Aorta (tissue), 5 donors: ENCODE data around the gene HOXD1. TPM values are rescaled to one million over a fixed set of nuclear protein-coding genes. Genes with fewer than 3 reads are reported as not detected.

Experiments
- ATAC-seq: fragments of 200-7000 bp; cut with Tn5 transposase; one replicate; pipeline ENCODE4 v1.9.1; 2022; ENCODE audit warnings: moderate library complexity; ENCODE audit not compliant: low FRiP score
- DNase-seq, 2 donors: peaks; one replicate each; pipeline ENCODE4 v3.0.0-alpha.2; 2020
- H3K27ac ChIP-seq, 2 donors: one replicate each; pipeline ENCODE4 v1.5.1; 2013; ENCODE audit warnings: low read length in 2 of 2, mild to moderate bottlenecking in 2 of 2, moderate library complexity in 2 of 2, control low read depth in 1 of 2, inconsistent platforms in 1 of 2, low read depth in 1 of 2
- H3K27me3 ChIP-seq, 2 donors: one replicate each; pipeline ENCODE4 v1.6.1; 2013; ENCODE audit warnings: control low read depth in 1 of 2, low read length in 1 of 2, mild to moderate bottlenecking in 1 of 2, moderate library complexity in 1 of 2; ENCODE audit not compliant: insufficient read depth in 2 of 2, control insufficient read depth in 1 of 2
- H3K36me3 ChIP-seq, 2 donors: one replicate each; pipeline ENCODE4 v1.6.1; 2013; ENCODE audit warnings: control low read depth in 1 of 2, low read length in 1 of 2, mild to moderate bottlenecking in 1 of 2; ENCODE audit not compliant: insufficient read depth in 2 of 2, control insufficient read depth in 1 of 2
- H3K4me1 ChIP-seq, 2 donors: one replicate each; pipeline ENCODE4 v1.6.1; 2013; ENCODE audit warnings: low read length in 2 of 2, control low read depth in 1 of 2, mild to moderate bottlenecking in 1 of 2, moderate library complexity in 1 of 2; ENCODE audit not compliant: insufficient read depth in 2 of 2, control insufficient read depth in 1 of 2
- H3K4me3 ChIP-seq, 2 donors: one replicate each; pipeline ENCODE4 v1.5.1; 2013; ENCODE audit warnings: low read length in 2 of 2, control low read depth in 1 of 2, mild to moderate bottlenecking in 1 of 2
- H3K9me3 ChIP-seq: one replicate; pipeline ENCODE4 v1.6.1; 2013; ENCODE audit warnings: mild to moderate bottlenecking, low read length; ENCODE audit not compliant: control insufficient read depth
- WGBS, 2 donors: extraction: QIAGEN DNeasy Blood & Tissue Kit; methylation state at CpG; one replicate each; pipeline ENCODE4 v1.1.7; 2013; 5-methylcytosine and 5-hydroxymethylcytosine counted together
- intact Hi-C, 2 donors: fragments of 100-400 bp; cut with DNase I; formaldehyde crosslinking; loops; one replicate each; pipeline versions ENCODE4 v1.14.2 to v1.15.0; 2022
- polyA plus RNA-seq, 2 donors: library from polyadenylated mRNA; stranded (reverse); fragments of 200-250 nt; gene quantifications; one replicate each; pipeline ENCODE4 v1.2.3, GENCODE V29; 2013
- total RNA-seq, 2 donors: library from RNA; stranded (reverse); fragmentation: NEBNext Ultra II Directional; extraction: Animal tissue kit (Norgen Biotek cat#: 25700); gene quantifications; one replicate each; pipeline ENCODE4 v1.2.1, GENCODE V29; 2021
- donor health status: healthy with polysubstance abuse.
- donor health status: Bipolar disorder and iron deficiency.
- donor health status: DM: no; HTN: no; CAD: no.
- donor health status: DM: no; HTN: no; CAD: no.
- donor health status: DM: yes; HTN: yes; CAD: no.

HOXD1 gene
- total and polyA plus RNA-seq, 4 donors = 0.31 to 2.2 (median 1.1) TPM

DNA sequence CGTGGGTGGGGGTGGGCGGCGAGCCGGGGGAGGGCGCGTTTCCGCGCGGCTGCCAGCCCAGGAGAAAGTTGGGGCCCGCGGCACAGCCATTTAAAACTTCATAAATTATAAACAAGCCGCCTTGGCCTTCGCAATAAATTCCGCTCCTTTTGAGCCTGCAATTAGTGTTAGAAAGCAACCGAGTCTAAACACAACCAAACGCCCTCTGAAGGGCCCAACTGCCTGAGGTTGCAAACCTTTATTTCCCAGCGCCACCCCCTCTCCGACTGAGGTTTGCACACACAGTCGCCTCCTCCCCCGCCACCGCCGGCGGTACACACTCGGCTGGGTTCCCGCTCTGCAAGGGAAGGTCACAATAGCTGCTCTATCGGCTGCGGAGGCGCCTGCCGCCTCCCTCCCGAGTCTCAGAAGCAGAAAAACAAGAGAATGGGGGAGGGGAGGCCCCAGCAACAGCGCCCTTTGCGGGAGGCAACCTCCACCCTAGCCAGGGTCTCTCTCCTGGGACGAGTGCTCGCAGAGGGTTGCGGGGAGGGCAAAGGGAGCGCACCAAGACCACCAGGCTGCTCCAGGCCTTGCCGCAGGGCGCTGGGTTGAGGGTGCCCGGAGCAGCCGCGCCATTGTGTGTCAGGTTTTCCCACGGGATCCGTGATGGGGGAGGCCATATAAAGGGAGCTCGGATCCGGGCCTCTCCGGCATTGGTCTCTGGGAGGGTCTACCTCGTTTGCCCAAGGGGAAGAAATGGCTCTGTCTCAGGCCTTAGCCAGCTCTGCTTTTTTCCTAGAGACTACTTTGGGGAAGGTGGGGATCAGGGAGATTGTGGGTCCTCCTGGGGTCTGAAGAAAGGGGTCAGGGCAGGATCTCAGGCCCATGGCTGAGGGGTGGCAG is 13.4 kb upstream of the HOXD1 start:
- no peak for ATAC-seq
- no peaks in the 10 kb centered on the region for H3K36me3 ChIP-seq
- DNase-seq = no peak
- intact Hi-C loops = no loop called here
- no peaks in the 10 kb centered on the region for H3K27me3 ChIP-seq
- no peaks in the 10 kb centered on the region for H3K4me1 ChIP-seq
- WGBS, 2 donors = 46 to 55% methylated on average over 47 of the region's 47 CpGs
- H3K9me3 ChIP-seq = no peaks in the 10 kb centered on the region
- H3K27ac ChIP-seq = no peak overlapping the region
- no peak overlapping the region for H3K4me3 ChIP-seq

- intact Hi-C loops = no loop called here
- Histone ChIP-seq H3K27ac (no peak overlapping the region), H3K4me3 (no peak overlapping the region), H3K9me3 (no peaks in the 10 kb centered on the region), H3K4me1 (no peaks in the 10 kb centered on the region), H3K27me3 (no peaks in the 10 kb centered on the region), H3K36me3 (no peaks in the 10 kb centered on the region)
- DNase-seq (no peak), ATAC-seq (no peak)
- WGBS, 2 donors = 89 to 93% methylated on average over 7 of the region's 7 CpGs
Observed at GRCh38 chr2:176175709-176176607, 12.5 kb upstream of the HOXD1 start.

DNA sequence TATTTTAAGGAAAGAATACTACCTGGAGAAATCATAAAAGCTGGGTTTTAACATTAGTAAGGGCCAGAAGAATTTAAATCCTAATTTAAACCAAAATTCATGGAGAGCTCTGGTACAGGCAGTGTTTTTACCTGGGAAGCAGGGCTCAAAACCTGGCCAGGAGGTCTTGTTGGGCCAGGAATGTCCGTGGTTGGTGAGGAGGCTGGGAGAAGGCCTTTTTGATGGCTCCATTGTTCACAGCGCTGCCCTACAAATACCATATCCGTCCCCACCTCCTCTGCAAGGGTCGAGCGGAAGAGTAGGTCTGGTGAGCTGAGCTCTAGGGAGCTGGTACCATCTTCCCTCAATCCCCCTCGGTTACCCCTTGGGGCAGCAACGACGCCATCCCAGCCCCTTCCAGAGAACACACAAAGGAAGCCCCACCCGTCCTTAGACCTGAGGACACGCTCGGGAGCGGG is 10.9 kb upstream of the HOXD1 start:
- ATAC-seq (peak; percentile 11), DNase-seq (no peak)
- H3K4me3 ChIP-seq = no peak overlapping the region
- intact Hi-C loops = no loop called here
- H3K36me3 ChIP-seq = no peaks in the 10 kb centered on the region
- H3K27ac ChIP-seq = no peak overlapping the region
- H3K9me3 ChIP-seq = no peaks in the 10 kb centered on the region
- H3K4me1 ChIP-seq = no peaks in the 10 kb centered on the region
- H3K27me3 ChIP-seq = no peaks in the 10 kb centered on the region
- 38 to 44% methylated on average over 12 of the region's 12 CpGs for WGBS, 2 donors

GRCh38 chr2:176178038-176178756 is 10.3 kb upstream of the HOXD1 start:
- no peak overlapping the region for H3K27ac ChIP-seq
- no peak for DNase-seq
- intact Hi-C loops = no loop called here
- WGBS, 2 donors = 2 to 4% methylated on average over 65 to 68 of the region's 68 CpGs
- H3K4me3 ChIP-seq = no peak overlapping the region
- no peaks in the 10 kb centered on the region for H3K4me1 ChIP-seq
- peak; percentile 56 for ATAC-seq
- H3K9me3 ChIP-seq = no peaks in the 10 kb centered on the region
- H3K27me3 ChIP-seq = no peaks in the 10 kb centered on the region
- H3K36me3 ChIP-seq = no peaks in the 10 kb centered on the region

- H3K4me3 ChIP-seq = no peak overlapping the region
- H3K9me3 ChIP-seq = no peaks in the 10 kb centered on the region
- H3K27me3 ChIP-seq = no peaks in the 10 kb centered on the region
- no peaks in the 10 kb centered on the region for H3K4me1 ChIP-seq
- intact Hi-C loops = no loop called here
- H3K36me3 ChIP-seq = no peaks in the 10 kb centered on the region
- WGBS, 2 donors = 37% methylated on average over 7 of the region's 7 CpGs
- DNase-seq = no peak
- H3K27ac ChIP-seq = no peak overlapping the region
- no peak for ATAC-seq
Observed at GRCh38 chr2:176178757-176179295, 9.6 kb upstream of the HOXD1 start.

GRCh38 chr2:176181551-176181950 is 6.9 kb upstream of the HOXD1 start:
- Histone ChIP-seq H3K27ac (no peak overlapping the region), H3K9me3 (no peaks in the 10 kb centered on the region), H3K4me1 (no peaks in the 10 kb centered on the region), H3K4me3 (no peak overlapping the region), H3K36me3 (no peaks in the 10 kb centered on the region), H3K27me3 (no peaks in the 10 kb centered on the region)
- WGBS, 2 donors = 89 to 90% methylated on average over 3 of the region's 3 CpGs
- intact Hi-C loops = no loop called here
- DNase-seq = no peak
- no peak for ATAC-seq

- H3K27ac ChIP-seq = no peak overlapping the region
- DNase-seq = no peak
- intact Hi-C loops = no loop called here
- no peak for ATAC-seq
- no peaks in the 10 kb centered on the region for H3K36me3 ChIP-seq
- no peak overlapping the region for H3K4me3 ChIP-seq
- WGBS, 2 donors = 89 to 94% methylated on average over 3 of the region's 3 CpGs
- no peaks in the 10 kb centered on the region for H3K4me1 ChIP-seq
- H3K27me3 ChIP-seq = no peaks in the 10 kb centered on the region
- no peaks in the 10 kb centered on the region for H3K9me3 ChIP-seq
Observed at GRCh38 chr2:176182671-176183070, 5.8 kb upstream of the HOXD1 start.

GRCh38 chr2:176184749-176185148 is 3.7 kb upstream of the HOXD1 start:
- ATAC-seq = no peak
- H3K36me3 ChIP-seq = no peaks in the 10 kb centered on the region
- intact Hi-C loops = no loop called here
- H3K9me3 ChIP-seq = no peaks in the 10 kb centered on the region
- WGBS, 2 donors = 67 to 72% methylated on average over 2 of the region's 2 CpGs
- H3K4me3 ChIP-seq = no peak overlapping the region
- H3K4me1 ChIP-seq = no peaks in the 10 kb centered on the region
- H3K27ac ChIP-seq = no peak overlapping the region
- DNase-seq = no peak
- no peaks in the 10 kb centered on the region for H3K27me3 ChIP-seq
